ENCODE data around the gene SYNDIG1L.

SYNDIG1L gene

DNA sequence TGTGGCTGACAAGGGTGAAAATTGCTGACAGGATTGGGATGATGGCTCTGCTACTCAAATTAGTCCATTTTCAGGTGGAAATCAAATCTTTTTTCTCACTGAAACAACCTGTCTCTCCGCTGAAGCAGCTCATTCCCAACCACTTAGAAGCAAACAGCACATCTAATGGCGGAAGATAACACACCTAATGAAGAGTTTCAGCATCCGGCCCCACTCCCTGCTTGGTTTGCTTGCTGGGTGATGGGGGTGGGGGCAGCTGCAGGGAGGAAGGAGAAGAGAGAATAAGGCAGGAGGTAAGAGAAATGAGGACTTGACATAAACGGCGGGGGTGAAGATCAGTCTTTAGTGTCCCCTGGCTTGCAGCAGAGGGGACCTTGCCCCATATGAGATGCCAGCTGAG, 4.0 kb downstream of the SYNDIG1L start:
- no peak overlapping the region for H3K4me3 ChIP-seq (ENCODE audit: low read length)
- TF ChIP-seq, protein P1, sequence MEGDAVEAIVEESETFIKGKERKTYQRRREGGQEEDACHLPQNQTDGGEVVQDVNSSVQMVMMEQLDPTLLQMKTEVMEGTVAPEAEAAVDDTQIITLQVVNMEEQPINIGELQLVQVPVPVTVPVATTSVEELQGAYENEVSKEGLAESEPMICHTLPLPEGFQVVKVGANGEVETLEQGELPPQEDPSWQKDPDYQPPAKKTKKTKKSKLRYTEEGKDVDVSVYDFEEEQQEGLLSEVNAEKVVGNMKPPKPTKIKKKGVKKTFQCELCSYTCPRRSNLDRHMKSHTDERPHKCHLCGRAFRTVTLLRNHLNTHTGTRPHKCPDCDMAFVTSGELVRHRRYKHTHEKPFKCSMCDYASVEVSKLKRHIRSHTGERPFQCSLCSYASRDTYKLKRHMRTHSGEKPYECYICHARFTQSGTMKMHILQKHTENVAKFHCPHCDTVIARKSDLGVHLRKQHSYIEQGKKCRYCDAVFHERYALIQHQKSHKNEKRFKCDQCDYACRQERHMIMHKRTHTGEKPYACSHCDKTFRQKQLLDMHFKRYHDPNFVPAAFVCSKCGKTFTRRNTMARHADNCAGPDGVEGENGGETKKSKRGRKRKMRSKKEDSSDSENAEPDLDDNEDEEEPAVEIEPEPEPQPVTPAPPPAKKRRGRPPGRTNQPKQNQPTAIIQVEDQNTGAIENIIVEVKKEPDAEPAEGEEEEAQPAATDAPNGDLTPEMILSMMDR (IDR thresholded peaks at IDR 0.05; ENCODE audit: insufficient read depth, low read depth, low read length, missing control alignments): no peak
- DNase-seq (ENCODE audit: low read depth): no peak

- no peak for DNase-seq (ENCODE audit: low read depth)
- TF ChIP-seq, protein P1 (IDR thresholded peaks at IDR 0.05; ENCODE audit: insufficient read depth, low read depth, low read length, missing control alignments): no peak
- no peak overlapping the region for H3K4me3 ChIP-seq (ENCODE audit: low read length)
Observed at GRCh38 chr14:74419086-74419485, 6.9 kb downstream of the SYNDIG1L start.

GRCh38 chr14:74418031-74418430, 8.0 kb downstream of the SYNDIG1L start:
- H3K4me3 ChIP-seq (ENCODE audit: low read length): no peak overlapping the region
- TF ChIP-seq, protein P1 (IDR thresholded peaks at IDR 0.05; ENCODE audit: insufficient read depth, low read depth, low read length, missing control alignments): no peak
- no peak for DNase-seq (ENCODE audit: low read depth)

- DNase-seq (ENCODE audit: low read depth): no peak
- no peak overlapping the region for H3K4me3 ChIP-seq (ENCODE audit: low read length)
- TF ChIP-seq, protein P1 (IDR thresholded peaks at IDR 0.05; ENCODE audit: insufficient read depth, low read depth, low read length, missing control alignments): no peak
Observed at GRCh38 chr14:74417611-74418010, 8.4 kb downstream of the SYNDIG1L start.

DNA sequence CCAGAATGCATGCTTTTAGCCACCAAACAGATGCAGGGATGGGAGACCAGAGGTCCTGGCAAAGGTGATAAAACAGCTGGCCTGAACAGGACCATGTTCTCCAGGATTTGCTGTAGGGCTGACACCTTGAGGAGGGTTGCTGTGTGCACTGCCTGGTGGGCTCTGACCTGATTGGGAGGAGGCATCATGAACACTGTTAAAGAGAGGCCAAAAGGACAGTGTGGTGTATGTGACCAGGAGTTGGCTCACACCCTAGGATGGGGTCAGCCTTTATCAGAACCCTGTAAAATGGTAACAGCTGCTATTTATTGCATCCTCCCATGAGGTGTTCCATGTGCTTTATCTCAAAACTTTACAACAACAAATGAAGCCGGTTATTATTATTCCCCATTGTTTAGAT, 8.8 kb downstream of the SYNDIG1L start:
- DNase-seq (ENCODE audit: low read depth): no peak

GRCh38 chr14:74415115-74415437, 10.9 kb downstream of the SYNDIG1L start:
- DNase-seq (ENCODE audit: low read depth): no peak
- TF ChIP-seq, protein P1 (IDR thresholded peaks at IDR 0.05; ENCODE audit: insufficient read depth, low read depth, low read length, missing control alignments): no peak
- no peak overlapping the region for H3K4me3 ChIP-seq (ENCODE audit: low read length)

More for the DNA sequence above, 8.8 kb downstream of the SYNDIG1L start:
- TF ChIP-seq, protein P1 (IDR thresholded peaks at IDR 0.05; ENCODE audit: insufficient read depth, low read depth, low read length, missing control alignments): no peak
- H3K4me3 ChIP-seq (ENCODE audit: low read length): no peak overlapping the region

DNA sequence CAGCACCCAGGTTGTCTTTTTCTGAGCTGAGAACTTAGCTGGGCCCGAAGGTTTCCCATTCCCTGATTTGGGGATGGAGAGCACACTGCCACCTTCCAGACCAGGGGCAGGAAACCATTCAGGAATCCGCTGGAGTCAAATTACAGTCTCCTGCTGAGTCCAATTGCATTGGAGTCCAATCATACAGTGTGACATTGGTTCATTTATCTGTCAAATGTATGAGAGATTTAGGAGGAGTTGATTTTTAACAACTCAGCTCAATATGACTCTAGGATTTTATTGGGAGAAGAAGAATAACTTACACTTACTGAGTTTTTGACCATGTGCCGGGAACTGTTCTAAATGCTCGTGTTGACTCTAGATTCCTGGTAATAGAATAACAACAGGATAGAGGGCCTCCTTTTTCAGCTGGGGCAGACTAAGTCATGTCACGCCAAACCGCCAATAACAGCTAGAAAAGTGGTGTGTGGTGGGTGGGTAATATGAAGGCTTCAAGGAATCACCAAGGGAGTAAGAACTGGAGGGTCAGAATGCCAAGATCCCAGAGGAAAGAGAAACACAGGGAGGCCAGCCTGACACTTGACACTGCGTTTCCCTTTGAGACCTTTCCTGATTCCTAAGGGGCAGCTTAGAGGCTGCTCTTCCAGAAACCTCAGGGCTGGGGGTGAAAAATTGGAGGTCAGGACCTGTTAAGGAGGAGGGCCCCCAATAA, 11.5 kb downstream of the SYNDIG1L start:
- H3K4me3 ChIP-seq (ENCODE audit: low read length): no peak overlapping the region
- TF ChIP-seq, protein P1 (IDR thresholded peaks at IDR 0.05; ENCODE audit: insufficient read depth, low read depth, low read length, missing control alignments): no peak
- DNase-seq (ENCODE audit: low read depth): no peak

All from epithelial cell of esophagus (primary cell).